ENCODE measurements around the gene NLRP14.

NLRP14 gene

GRCh38 chr11:7060868-7061267, 40.6 kb downstream of the NLRP14 start:
- no peak for DNase-seq

GRCh38 chr11:7062534-7062933, 42.3 kb downstream of the NLRP14 start:
- no peak for DNase-seq

GRCh38 chr11:7072401-7073028, 52.2 kb downstream of the NLRP14 start:
- no peak for DNase-seq

GRCh38 chr11:7077101-7077500, 56.8 kb downstream of the NLRP14 start:
- no peak for DNase-seq

GRCh38 chr11:7079545-7080135, 59.4 kb downstream of the NLRP14 start:
- DNase-seq: no peak

GRCh38 chr11:7080900-7081299, 60.6 kb downstream of the NLRP14 start:
- DNase-seq: no peak

GRCh38 chr11:7081441-7081840, 61.2 kb downstream of the NLRP14 start:
- no peak for DNase-seq

GRCh38 chr11:7088921-7089320, 68.6 kb downstream of the NLRP14 start, which contains the start of gene RBMXL2:
RBMXL2 (plus strand) TSS chr11:7088998; CDS start chr11:7089121, 123 bp downstream.
- no peak for DNase-seq

GRCh38 chr11:7089328-7090251, 69.3 kb downstream of the NLRP14 start:
- no peak for DNase-seq

- DNase-seq: peak; percentile 65
These were observed 78.1 kb downstream of the NLRP14 start for GRCh38 chr11:7098235-7098832.

- DNase-seq: no peak
These were observed 95.5 kb downstream of the NLRP14 start for GRCh38 chr11:7115780-7116179.

- DNase-seq: no peak
These were observed 96.1 kb downstream of the NLRP14 start for GRCh38 chr11:7116370-7116769.
